GM18507 (cell line): ENCODE data around the gene KLHL29.
"Not testable (repeated sequence)": the region's sequence is repeated elsewhere in the genome, so short reads cannot be mapped to it uniquely, and the experiment has no call there.

Source experiments
- DNase-seq: peaks from one replicate; pipeline ENCODE4 v3.0.0; 2011; ENCODE audit warnings: low read depth; ENCODE audit not compliant: insufficient read length; ENCODE audit errors: extremely low spot score
- FAIRE-seq: peaks from 2 replicates; lab custom pipeline; 2011; peaks lifted over from hg19 to GRCh38; lab: Jason Lieb, UNC

The KLHL29 gene

GRCh38 chr2:23388756-23389514 is 4.0 kb downstream of the KLHL29 start:
- FAIRE-seq (no peak), DNase-seq (no peak)

GRCh38 chr2:23390152-23390551 is 5.2 kb downstream of the KLHL29 start:
- DNase-seq (no peak), FAIRE-seq (no peak)

GRCh38 chr2:23391237-23391736 is 6.3 kb downstream of the KLHL29 start:
- FAIRE-seq, DNase-seq: not testable (repeated sequence)

GRCh38 chr2:23393722-23394121 is 8.7 kb downstream of the KLHL29 start:
- DNase-seq = no peak

GRCh38 chr2:23394700-23395099 is 9.7 kb downstream of the KLHL29 start:
- DNase-seq (no peak), FAIRE-seq (no peak)

More at GRCh38 chr2:23393722-23394121, 8.7 kb downstream of the KLHL29 start:
- FAIRE-seq = no peak

- DNase-seq (no peak), FAIRE-seq (no peak)
These were observed 12.5 kb downstream of the KLHL29 start for GRCh38 chr2:23397478-23397877.

- DNase-seq (peak; percentile 23), FAIRE-seq (peak; percentile 68)
These were observed 14.8 kb downstream of the KLHL29 start for GRCh38 chr2:23399674-23400261.

GRCh38 chr2:23400703-23401102 is 15.7 kb downstream of the KLHL29 start:
- no peak for DNase-seq
- FAIRE-seq = no peak

GRCh38 chr2:23401427-23402204 is 16.6 kb downstream of the KLHL29 start:
- no peak for DNase-seq

GRCh38 chr2:23402205-23402740 is 17.3 kb downstream of the KLHL29 start:
- no peak for FAIRE-seq

More at GRCh38 chr2:23401427-23402204, 16.6 kb downstream of the KLHL29 start:
- FAIRE-seq = no peak

GRCh38 chr2:23404426-23404825 is 19.4 kb downstream of the KLHL29 start:
- no peak for DNase-seq
- FAIRE-seq = peak; percentile 67

More at GRCh38 chr2:23402205-23402740, 17.3 kb downstream of the KLHL29 start:
- DNase-seq = no peak

GRCh38 chr2:23409248-23409647 is 24.3 kb downstream of the KLHL29 start:
- DNase-seq (no peak), FAIRE-seq (no peak)

- FAIRE-seq (no peak), DNase-seq (no peak)
These were observed 25.6 kb downstream of the KLHL29 start for GRCh38 chr2:23410596-23410995.

GRCh38 chr2:23411752-23412431 is 26.9 kb downstream of the KLHL29 start:
- DNase-seq (no peak), FAIRE-seq (no peak)

- DNase-seq = no peak
- FAIRE-seq = no peak
These were observed 27.7 kb downstream of the KLHL29 start for GRCh38 chr2:23412556-23413155.

- no peak for DNase-seq
These were observed 28.7 kb downstream of the KLHL29 start for GRCh38 chr2:23413641-23414040.

GRCh38 chr2:23414106-23414505 is 29.1 kb downstream of the KLHL29 start:
- DNase-seq (no peak), FAIRE-seq (no peak)

More at GRCh38 chr2:23413641-23414040, 28.7 kb downstream of the KLHL29 start:
- no peak for FAIRE-seq

- no peak for DNase-seq
- FAIRE-seq = no peak
These were observed 29.9 kb downstream of the KLHL29 start for GRCh38 chr2:23414871-23415270.

GRCh38 chr2:23417310-23417709 is 32.3 kb downstream of the KLHL29 start:
- FAIRE-seq = no peak

More at GRCh38 chr2:23417310-23417709, 32.3 kb downstream of the KLHL29 start:
- DNase-seq = no peak
